ENCODE measurements around the gene PTGR3. TPM values are rescaled to one million over a fixed set of nuclear protein-coding genes. Genes with fewer than 3 reads are reported as not detected.
"Not testable (repeated sequence)": the region's sequence is repeated elsewhere in the genome, so short reads cannot be mapped to it uniquely, and the experiment has no call there.

Gene PTGR3
- total RNA-seq, 1 experiment from 2014 or later, result 8.2 TPM

DNA sequence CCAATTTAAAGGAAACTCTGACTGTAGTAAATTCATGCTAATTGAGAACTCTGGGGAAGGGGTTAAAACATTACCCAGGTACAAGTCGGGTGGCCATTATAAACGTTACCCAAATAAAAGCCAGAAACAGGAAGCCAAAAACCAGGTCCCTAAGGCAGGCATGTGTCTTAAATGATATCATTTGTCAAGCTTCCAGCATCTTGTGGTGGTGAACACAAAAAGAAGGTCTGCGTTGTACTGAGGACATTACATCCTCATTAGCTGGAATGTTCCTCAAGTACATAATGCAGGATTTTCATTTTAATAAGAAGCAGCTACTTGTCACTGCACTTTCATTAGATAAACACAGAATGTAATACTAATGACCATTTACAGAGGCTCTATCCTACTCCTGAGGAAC, 10.9 kb downstream of the PTGR3 start:
- ATAC-seq (no peak), DNase-seq (no peak)
- no peaks in the 10 kb centered on the region for H3K9me3 ChIP-seq (ENCODE audit: low read length)
- POLR2A ChIA-PET (ENCODE audit: unreplicated experiment), result no interaction called here
- no peak overlapping the region for H3K9ac ChIP-seq (ENCODE audit: low read length)
- H3K79me2 ChIP-seq (ENCODE audit: low read length), result peaks cover 22% of the 10 kb centered on the region
- H3K4me2 ChIP-seq (ENCODE audit: low read length), result no peak overlapping the region
- no peak overlapping the region for H2AFZ ChIP-seq (ENCODE audit: low read length)
- no TSS peak for BruUV-seq (replicated peaks)
- no peaks in the 10 kb centered on the region for H3F3A ChIP-seq (ENCODE audit: low read length, unreplicated experiment)
- no peaks in the 10 kb centered on the region for H3K27me3 ChIP-seq (ENCODE audit: low read length)
- no peaks in the 10 kb centered on the region; the same call in 1 of the 2 replicates for H4K20me1 ChIP-seq (ENCODE audit: low read length)
- CTCF ChIA-PET, result no interaction called here
- H3K36me3 ChIP-seq (ENCODE audit: low read depth, low read length), result peaks cover 10% of the 10 kb centered on the region; the same call in 1 of the 2 replicates
- H3K4me3 ChIP-seq (ENCODE audit: low read length), result no peak overlapping the region
- H3K4me1 ChIP-seq (ENCODE audit: insufficient read depth, low read length), result peaks cover 6% of the 10 kb centered on the region; the same call in 1 of the 2 replicates
- TF ChIP-seq EZH2phosphoT487 (IDR thresholded peaks at IDR 0.05; ENCODE audit: borderline replicate concordance, low read length), result no peak
- TF ChIP-seq EZH2 (IDR thresholded peaks at IDR 0.05; ENCODE audit: low read length, unreplicated experiment), result no peak
- no peak overlapping the region for H3K27ac ChIP-seq (ENCODE audit: low read length)
- intact Hi-C loops (cut with micrococcal nuclease), result no loop called here
- H3K9me2 ChIP-seq (replicated peaks; ENCODE audit: low read length), result no peaks in the 10 kb centered on the region

DNA sequence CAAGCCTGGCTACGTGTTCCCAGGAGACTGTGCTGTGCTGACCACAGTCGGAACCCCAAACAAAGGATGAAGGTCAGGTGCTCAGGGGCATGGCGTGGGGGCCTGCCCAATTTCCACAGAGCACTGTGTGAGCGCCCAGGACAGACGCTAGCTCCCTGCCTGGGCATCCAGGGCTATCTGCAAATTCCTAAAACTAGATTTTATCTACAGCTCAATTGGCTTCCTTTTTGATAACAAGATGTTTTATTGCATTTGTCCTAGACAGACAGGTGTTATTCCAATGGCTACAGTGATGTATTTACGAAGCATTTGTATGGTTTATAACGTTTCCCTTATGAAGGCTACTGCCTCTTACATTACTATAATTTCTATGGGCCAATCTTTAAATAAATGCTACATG, 16.0 kb downstream of the PTGR3 start:
- no peaks in the 10 kb centered on the region for H4K20me1 ChIP-seq (ENCODE audit: low read length)
- no peak overlapping the region for H3K27ac ChIP-seq (ENCODE audit: low read length)
- H3K9me2 ChIP-seq (replicated peaks; ENCODE audit: low read length), result no peaks in the 10 kb centered on the region
- no peak overlapping the region for H3K4me2 ChIP-seq (ENCODE audit: low read length)
- H3K36me3 ChIP-seq (ENCODE audit: low read depth, low read length), result no peaks in the 10 kb centered on the region
- CTCF ChIA-PET, result no interaction called here
- no peaks in the 10 kb centered on the region for H3K79me2 ChIP-seq (ENCODE audit: low read length)
- POLR2A ChIA-PET (ENCODE audit: unreplicated experiment), result no interaction called here
- TF ChIP-seq, protein P1, sequence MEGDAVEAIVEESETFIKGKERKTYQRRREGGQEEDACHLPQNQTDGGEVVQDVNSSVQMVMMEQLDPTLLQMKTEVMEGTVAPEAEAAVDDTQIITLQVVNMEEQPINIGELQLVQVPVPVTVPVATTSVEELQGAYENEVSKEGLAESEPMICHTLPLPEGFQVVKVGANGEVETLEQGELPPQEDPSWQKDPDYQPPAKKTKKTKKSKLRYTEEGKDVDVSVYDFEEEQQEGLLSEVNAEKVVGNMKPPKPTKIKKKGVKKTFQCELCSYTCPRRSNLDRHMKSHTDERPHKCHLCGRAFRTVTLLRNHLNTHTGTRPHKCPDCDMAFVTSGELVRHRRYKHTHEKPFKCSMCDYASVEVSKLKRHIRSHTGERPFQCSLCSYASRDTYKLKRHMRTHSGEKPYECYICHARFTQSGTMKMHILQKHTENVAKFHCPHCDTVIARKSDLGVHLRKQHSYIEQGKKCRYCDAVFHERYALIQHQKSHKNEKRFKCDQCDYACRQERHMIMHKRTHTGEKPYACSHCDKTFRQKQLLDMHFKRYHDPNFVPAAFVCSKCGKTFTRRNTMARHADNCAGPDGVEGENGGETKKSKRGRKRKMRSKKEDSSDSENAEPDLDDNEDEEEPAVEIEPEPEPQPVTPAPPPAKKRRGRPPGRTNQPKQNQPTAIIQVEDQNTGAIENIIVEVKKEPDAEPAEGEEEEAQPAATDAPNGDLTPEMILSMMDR (conservative IDR thresholded peaks at IDR 0.05; ENCODE audit: low read depth, low read length), result no peak
- TF ChIP-seq EZH2 (IDR thresholded peaks at IDR 0.05; ENCODE audit: low read length, unreplicated experiment) (no peak), EZH2phosphoT487 (IDR thresholded peaks at IDR 0.05; ENCODE audit: borderline replicate concordance, low read length) (no peak)
- H3K27me3 ChIP-seq (ENCODE audit: low read length), result no peaks in the 10 kb centered on the region
- no peak for ATAC-seq
- H3K9me3 ChIP-seq (ENCODE audit: low read length), result no peaks in the 10 kb centered on the region
- BruUV-seq (replicated peaks), result TSS peak; percentile 19
- DNase-seq, result no peak
- intact Hi-C loops (cut with micrococcal nuclease), result no loop called here
- H2AFZ ChIP-seq (ENCODE audit: low read length), result no peak overlapping the region
- H3K4me3 ChIP-seq (ENCODE audit: low read length), result no peak overlapping the region
- H3F3A ChIP-seq (ENCODE audit: low read length, unreplicated experiment), result no peaks in the 10 kb centered on the region
- H3K4me1 ChIP-seq (ENCODE audit: insufficient read depth, low read length), result no peaks in the 10 kb centered on the region
- H3K9ac ChIP-seq (ENCODE audit: low read length), result no peak overlapping the region

DNA sequence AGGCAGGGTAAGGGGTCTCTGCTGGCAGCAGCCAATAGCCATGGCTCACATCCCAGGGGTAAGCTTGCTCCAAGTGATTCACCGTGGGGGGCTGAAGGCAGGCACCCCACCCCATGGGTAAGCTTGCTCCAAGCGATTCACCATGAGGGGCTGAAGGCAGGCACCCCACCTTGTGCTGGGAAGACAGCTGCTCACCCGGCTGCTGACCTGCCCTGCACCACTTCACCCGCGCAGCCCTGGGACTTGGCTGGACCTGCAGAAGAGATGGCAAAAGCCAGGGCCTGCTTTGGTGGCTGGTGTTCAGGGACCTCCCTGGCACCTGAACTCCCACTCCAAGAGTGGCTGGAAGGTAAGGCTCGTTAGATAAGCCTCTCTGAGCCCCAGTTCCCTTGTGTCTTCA, 19.2 kb downstream of the PTGR3 start:
- H3K27ac ChIP-seq (ENCODE audit: low read length), result no peak overlapping the region
- no peak overlapping the region for H3K9ac ChIP-seq (ENCODE audit: low read length)
- DNase-seq (no peak), ATAC-seq (no peak)
- H3K79me2 ChIP-seq (ENCODE audit: low read length), result no peaks in the 10 kb centered on the region
- CTCF ChIA-PET, result no interaction called here
- intact Hi-C loops (cut with micrococcal nuclease), result no loop called here
- H3K4me1 ChIP-seq (ENCODE audit: insufficient read depth, low read length), result no peaks in the 10 kb centered on the region
- POLR2A ChIA-PET (ENCODE audit: unreplicated experiment), result no interaction called here
- TF ChIP-seq EZH2phosphoT487 (IDR thresholded peaks at IDR 0.05; ENCODE audit: borderline replicate concordance, low read length), result no peak
- BruUV-seq (replicated peaks), result no TSS peak
- no peaks in the 10 kb centered on the region for H3F3A ChIP-seq (ENCODE audit: low read length, unreplicated experiment)
- no peaks in the 10 kb centered on the region for H3K9me2 ChIP-seq (replicated peaks; ENCODE audit: low read length)
- H3K27me3 ChIP-seq (ENCODE audit: low read length), result no peaks in the 10 kb centered on the region
- H4K20me1 ChIP-seq (ENCODE audit: low read length), result no peaks in the 10 kb centered on the region
- H3K36me3 ChIP-seq (ENCODE audit: low read depth, low read length), result no peaks in the 10 kb centered on the region
- H3K9me3 ChIP-seq (ENCODE audit: low read length), result no peaks in the 10 kb centered on the region
- H3K4me3 ChIP-seq (ENCODE audit: low read length), result no peak overlapping the region
- no peak overlapping the region for H2AFZ ChIP-seq (ENCODE audit: low read length)
- no peak overlapping the region for H3K4me2 ChIP-seq (ENCODE audit: low read length)

DNA sequence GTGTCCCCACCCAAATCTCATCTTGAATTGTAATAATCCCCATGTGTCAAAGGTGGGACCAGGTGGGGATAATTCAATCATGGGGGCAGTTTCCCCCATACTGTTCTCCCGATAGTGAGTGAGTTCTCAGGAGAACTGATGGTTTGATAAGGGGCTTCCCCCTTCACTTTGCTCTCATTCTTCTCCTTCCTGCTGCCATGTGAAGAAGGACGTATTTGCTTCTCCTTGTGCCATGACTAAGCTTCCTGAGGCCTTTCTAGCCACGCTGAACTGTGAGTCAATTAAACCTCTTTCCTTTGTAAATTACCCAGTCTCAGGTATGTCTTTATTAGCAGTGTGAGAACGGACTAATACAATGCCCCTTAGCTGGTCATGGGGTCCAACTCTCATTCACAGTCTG, 21.2 kb downstream of the PTGR3 start:
- intact Hi-C loops (cut with micrococcal nuclease); CTCF ChIA-PET; BruUV-seq (replicated peaks); H3K27ac ChIP-seq (ENCODE audit: low read length); H3K36me3 ChIP-seq (ENCODE audit: low read depth, low read length); H3K9ac ChIP-seq (ENCODE audit: low read length); H3F3A ChIP-seq (ENCODE audit: low read length, unreplicated experiment); DNase-seq; ATAC-seq; H3K9me3 ChIP-seq (ENCODE audit: low read length); H2AFZ ChIP-seq (ENCODE audit: low read length); POLR2A ChIA-PET (ENCODE audit: unreplicated experiment); H3K9me2 ChIP-seq (replicated peaks; ENCODE audit: low read length); H3K4me3 ChIP-seq (ENCODE audit: low read length); H4K20me1 ChIP-seq (ENCODE audit: low read length); H3K4me2 ChIP-seq (ENCODE audit: low read length); H3K79me2 ChIP-seq (ENCODE audit: low read length); H3K27me3 ChIP-seq (ENCODE audit: low read length): not testable (repeated sequence)
- peaks cover 15% of the 10 kb centered on the region for H3K4me1 ChIP-seq (ENCODE audit: insufficient read depth, low read length)
